Endothelial cell of umbilical vein (primary cell): ENCODE results near the gene PLCD3. TPM values are rescaled to one million over a fixed set of nuclear protein-coding genes. Genes with fewer than 3 reads are reported as not detected.

Experiments used
- BruUV-seq: library from RNA; stranded (reverse); fragments of 400-500 nt; replicated peaks from 2 replicates; lab custom pipeline; 2021; lab: Mats Ljungman, UMichigan
- CTCF ChIA-PET: fragments of 300-600, 350-600 bp; sonication (Branson Sonifier 250); formaldehyde crosslinking; loops from one replicate; lab custom pipeline; 2021; ENCODE audit warnings: antibody characterized with exemption, inconsistent platforms; lab: Charles Lee
- POLR2A ChIA-PET: fragments of 300-600, 350-600 bp; sonication (Branson Sonifier 250); formaldehyde crosslinking; loops from one replicate; lab custom pipeline; 2021; ENCODE audit warnings: antibody characterized with exemption, inconsistent platforms; lab: Charles Lee
- DNase-seq: peaks from one replicate; pipeline ENCODE4 v3.0.0-alpha.2; 2011; ENCODE audit warnings: low read depth, low spot score
- FAIRE-seq: peaks from 2 replicates; lab custom pipeline; 2011; peaks lifted over from hg19 to GRCh38; lab: Jason Lieb, UNC
- H2AFZ ChIP-seq: 2 replicates; pipeline ENCODE4 v1.6.0; 2012; ENCODE audit warnings: low read depth, low read length, control low read depth, inconsistent platforms
- H3K27ac ChIP-seq: 2 replicates; pipeline ENCODE4 v1.5.1; 2011; ENCODE audit warnings: low read depth, mild to moderate bottlenecking, control low read depth, low read length, moderate library complexity; ENCODE audit not compliant: insufficient read depth
- H3K27me3 ChIP-seq, 2 experiments: 2 replicates each; pipeline versions ENCODE4 v1.6.0 to v1.6.1; 2011; ENCODE audit warnings: low read length in 2 of 2, mixed read lengths in 1 of 2; ENCODE audit not compliant: control insufficient read depth in 2 of 2, insufficient read depth in 2 of 2
- H3K36me3 ChIP-seq, 2 experiments: 2 replicates in 1 of 2; 3 replicates in 1 of 2; pipeline ENCODE4 v1.5.1; 2011; ENCODE audit warnings: low read length in 2 of 2, mild to moderate bottlenecking in 1 of 2, moderate library complexity in 1 of 2; ENCODE audit not compliant: control insufficient read depth in 2 of 2, insufficient read depth in 2 of 2; ENCODE audit errors: extremely low read depth in 1 of 2
- H3K4me1 ChIP-seq: 3 replicates; pipeline ENCODE4 v1.5.1; 2011; ENCODE audit warnings: mild to moderate bottlenecking, low read length; ENCODE audit not compliant: control insufficient read depth, insufficient read depth; ENCODE audit errors: extremely low read depth
- H3K4me2 ChIP-seq: 2 replicates; pipeline ENCODE4 v1.6.1; 2011; ENCODE audit warnings: low read length, control low read depth, mixed read lengths; ENCODE audit not compliant: insufficient read depth
- H3K4me3 ChIP-seq, 3 experiments: fragments of 200-600 bp in 1 of 3; sonication (generic), shearing (Covaris generic) in 1 of 3; replicated peaks in 1 of 3; 2 replicates each; pipeline ENCODE4 v1.5.1; 2011 to 2016; ENCODE audit warnings: control low read depth in 3 of 3, low read length in 3 of 3, mild to moderate bottlenecking in 2 of 3, inconsistent platforms in 1 of 3, low read depth in 1 of 3, moderate library complexity in 1 of 3; ENCODE audit not compliant: insufficient read depth in 1 of 3
- H3K79me2 ChIP-seq: 2 replicates; pipeline ENCODE4 v1.6.0; 2012; ENCODE audit warnings: low read length, inconsistent platforms; ENCODE audit not compliant: control insufficient read depth, insufficient read depth
- H3K9ac ChIP-seq: replicated peaks from 2 replicates; pipeline ENCODE3; 2011; ENCODE audit warnings: low read length, control low read depth; ENCODE audit not compliant: insufficient read depth; ENCODE audit errors: extremely low read depth
- H3K9me1 ChIP-seq: replicated peaks from 3 replicates; pipeline ENCODE4 v1.6.0; 2011; ENCODE audit warnings: mild to moderate bottlenecking, low read length; ENCODE audit not compliant: control insufficient read depth, insufficient read depth; ENCODE audit errors: extremely low read depth
- H3K9me3 ChIP-seq: replicated peaks from 2 replicates; pipeline ENCODE4 v1.5.1; 2012; ENCODE audit warnings: low read length, inconsistent platforms; ENCODE audit not compliant: control insufficient read depth, insufficient read depth
- H4K20me1 ChIP-seq: replicated peaks from 2 replicates; pipeline ENCODE3; 2011; ENCODE audit warnings: mild to moderate bottlenecking, low read length; ENCODE audit not compliant: control insufficient read depth, insufficient read depth; ENCODE audit errors: extremely low read depth
- GATA2 ChIP-seq: IDR thresholded peaks from 2 replicates; pipeline ENCODE4 v1.7.0; 2011; ENCODE audit warnings: low read depth, mild to moderate bottlenecking, moderate library complexity, mixed read lengths, low read length; ENCODE audit not compliant: insufficient read length, insufficient read depth
- MYC ChIP-seq: IDR thresholded peaks from one replicate; pipeline ENCODE4 v1.6.1; 2011; ENCODE audit warnings: mild to moderate bottlenecking, low read depth, low read length
- POLR2A ChIP-seq: IDR thresholded peaks from 2 replicates; pipeline ENCODE4 v1.6.1; 2012; ENCODE audit warnings: low read depth, mild to moderate bottlenecking, control low read depth, low read length
- POLR2AphosphoS5 ChIP-seq: IDR thresholded peaks from 2 replicates; pipeline ENCODE4 v1.6.1; 2012; ENCODE audit warnings: low read depth, mild to moderate bottlenecking, control low read depth, low read length, moderate library complexity; ENCODE audit not compliant: insufficient read depth
- dilution Hi-C: fragments of 300-500 bp; cut with MboI; formaldehyde crosslinking; loops from one replicate; pipeline ENCODE4 v1.15.0; 2019; ENCODE audit warnings: low sequenced_read_pairs; ENCODE audit not compliant: extremely low pct_ligation_motif_present
- intact Hi-C: fragments of 100-400 bp; cut with micrococcal nuclease; formaldehyde crosslinking; loops from one replicate; pipeline ENCODE4 v1.10.0; 2022
- polyA plus RNA-seq, 4 experiments: library from polyadenylated mRNA; depleted of rRNA in 3 of 4; stranded (reverse) in 3 of 4; unstranded in 1 of 4; fragments of >200 nt; gene quantifications; 2 replicates each; pipeline versions ENCODE4 v1.2.1 to v1.2.3, GENCODE V29; 2011 to 2012; ENCODE audit warnings: missing spikeins in 1 of 4
- total RNA-seq: library from RNA; stranded (reverse); gene quantifications from 2 replicates; pipeline ENCODE4 v1.2.3, GENCODE V29; 2021

PLCD3 gene
- total and polyA plus RNA-seq, 2 donors (not counting 3 experiments of a cell fraction or from before 2014, with no cell fraction given): 30.4 to 43.1 TPM

DNA sequence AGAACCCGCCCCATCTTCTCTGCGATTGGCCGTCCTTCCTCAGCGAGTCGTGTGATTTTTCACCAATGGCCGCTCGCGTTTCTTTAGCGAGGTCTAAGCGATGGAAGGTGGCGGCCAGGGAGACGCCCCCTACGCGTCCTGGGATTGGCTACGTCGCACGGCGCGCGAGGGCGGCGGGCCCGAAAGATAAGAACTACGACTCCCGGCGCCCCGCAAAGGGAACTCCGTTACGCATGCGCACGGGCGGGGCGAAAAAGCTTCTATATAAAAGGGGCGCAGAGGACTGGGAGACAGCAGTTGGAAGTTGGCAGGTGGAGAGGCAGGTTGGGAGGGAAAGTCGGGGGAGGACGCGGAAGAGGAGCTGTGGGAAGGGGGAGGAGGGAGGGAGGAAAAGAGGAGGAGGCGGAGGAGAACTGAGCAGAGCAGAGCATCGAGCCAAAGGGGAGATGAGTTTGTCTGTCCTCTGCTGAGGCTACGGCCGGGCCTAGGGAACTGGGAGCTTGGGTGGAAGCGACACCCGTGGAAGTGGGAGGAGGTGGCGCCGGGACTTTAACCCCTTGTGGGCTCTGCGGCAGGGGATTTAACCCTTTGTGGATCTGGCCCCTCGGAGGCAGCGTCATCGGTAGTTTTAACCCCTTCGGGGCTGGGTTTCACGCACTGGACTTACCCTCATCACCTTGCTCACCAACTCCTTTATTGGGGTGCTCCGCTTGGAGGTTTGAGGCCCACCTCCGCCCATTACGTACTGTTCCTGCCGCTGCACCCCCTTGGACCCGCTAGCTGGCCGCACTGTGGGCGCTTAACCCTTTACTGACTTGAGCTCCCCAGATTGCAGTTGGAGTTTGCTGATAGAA lies 16.1 kb upstream of the PLCD3 start, which contains the start of gene HEXIM1:
Gene HEXIM1 (plus strand): TSS at position 293 of the 854 bp plus-strand sequence. CDS start 716 bp downstream, outside the sequence.
- dilution Hi-C loops: no loop called here
- Histone ChIP-seq H3K9ac (peak within 1 kb of the TSS; percentile 99), H3K4me3 (peak within 1 kb of the TSS; percentile 68 to 95 (median 90)), H4K20me1 (no peaks in the 10 kb centered on the region), H3K9me3 (no peaks in the 10 kb centered on the region), H3K4me1 (peaks cover 24% of the 10 kb centered on the region), H3K36me3 (no peaks in the 10 kb centered on the region), H3K27me3 (no peaks in the 10 kb centered on the region), H3K79me2 (peaks cover 30% of the 10 kb centered on the region), H3K27ac (peak within 1 kb of the TSS; percentile 97), H2AFZ (peak within 1 kb of the TSS; percentile 49), H3K9me1 (no peaks in the 10 kb centered on the region), H3K4me2 (peak within 1 kb of the TSS; percentile 85)
- ChIA-PET CTCF (interaction anchor here (0.8 to 10.4 kb wide), 17 partner anchors 9 to 168 kb away, joined by 3 to 393 read pairs (median 9); partner anchors contain the start of genes ACBD4, HEXIM2, MAP3K14 and NMT1), POLR2A (interaction anchor here (0.5 to 6.1 kb wide), 20 partner anchors 9 to 244 kb away, joined by 3 to 189 read pairs (median 5); partner anchors contain the start of genes ACBD4, HEXIM2 and NMT1)
- intact Hi-C loops: loop anchor here (1.0 to 10.0 kb wide), 5 partner anchors 13 to 226 kb away; partner anchors contain the start of genes ACBD4, HEXIM2 and MAP3K14
- BruUV-seq: no TSS peak
- TF ChIP-seq POLR2A (peak; percentile 100), POLR2AphosphoS5 (peak; percentile 100), MYC (peak; percentile 20), GATA2 (no peak)
- peak; percentile 100 for DNase-seq
- peak; percentile 98 for FAIRE-seq
